HG03558 (cell line): ENCODE results near the gene TULP4.
"Not testable (repeated sequence)": the region's sequence is repeated elsewhere in the genome, so short reads cannot be mapped to it uniquely, and the experiment has no call there.

Source experiments
- ATAC-seq: cut with Tn5 transposase; IDR thresholded peaks from one replicate; pipeline ENCODE4 v1.9.1; 2021; ENCODE audit warnings: moderate number of reproducible peaks; ENCODE audit not compliant: unreplicated experiment; ENCODE audit errors: extremely low read depth

TULP4 gene

DNA sequence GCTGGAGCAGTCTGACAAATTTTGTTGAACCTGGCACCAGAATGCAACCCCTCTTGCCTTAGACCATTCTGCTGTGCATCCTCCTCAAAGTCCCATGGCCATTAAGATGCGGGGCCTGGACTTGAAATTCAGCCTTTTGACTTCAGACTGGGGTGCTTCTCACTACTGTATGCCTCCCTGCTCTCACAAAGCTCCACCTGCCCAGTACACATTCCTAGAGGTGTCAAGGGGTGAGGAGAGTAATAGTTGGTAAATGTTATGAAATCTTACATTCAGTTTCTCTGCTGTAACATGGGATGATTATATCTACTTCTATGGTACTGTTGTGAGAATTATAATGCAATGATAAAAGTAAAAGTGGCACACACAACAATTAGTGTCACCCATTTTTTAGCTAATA lies 70.8 kb downstream of the TULP4 start:
- ATAC-seq, result no peak

DNA sequence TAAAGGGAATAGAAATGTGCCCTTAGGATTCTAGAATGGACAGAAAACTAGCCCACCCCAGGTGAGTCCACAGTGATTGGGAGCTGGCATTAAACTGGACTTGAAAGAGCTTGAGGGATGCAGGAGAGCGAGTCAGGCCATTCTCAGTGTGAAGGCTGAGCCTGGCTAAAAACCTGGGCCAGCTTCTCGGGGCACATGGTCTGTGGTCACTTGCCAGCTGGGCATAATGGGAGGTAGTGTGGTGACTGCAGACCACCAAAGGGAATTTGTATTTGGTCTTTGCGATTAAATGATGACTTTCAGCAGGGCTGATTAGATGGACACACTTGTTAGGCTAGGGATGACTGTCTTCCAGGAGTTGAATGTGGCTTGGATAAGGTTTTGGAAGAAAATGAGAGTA lies 71.3 kb downstream of the TULP4 start:
- ATAC-seq, result no peak

DNA sequence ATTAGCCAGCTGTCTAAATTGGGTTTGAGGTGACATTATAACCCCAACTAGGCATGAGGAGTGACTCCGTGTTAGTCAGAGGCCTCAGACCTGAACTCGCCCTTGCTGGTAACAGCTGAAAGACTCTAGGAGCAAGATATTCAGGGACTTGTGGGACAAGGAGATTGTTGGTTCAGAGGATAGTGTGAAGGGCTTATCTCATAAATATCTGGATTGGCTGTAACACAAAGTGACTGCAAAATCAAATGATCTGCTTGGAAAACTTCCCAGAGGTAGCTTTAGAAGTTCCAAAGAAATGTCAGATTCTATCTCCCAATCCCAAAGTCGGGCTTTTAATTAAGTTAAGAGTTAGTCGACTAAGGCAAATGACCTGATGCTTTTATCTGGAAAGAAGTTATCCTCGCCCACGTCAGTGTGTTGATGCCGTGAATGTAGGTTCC lies 72.4 kb downstream of the TULP4 start:
- ATAC-seq, result no peak

GRCh38 chr6:158387036-158387435 lies 74.8 kb downstream of the TULP4 start:
- ATAC-seq, result no peak

DNA sequence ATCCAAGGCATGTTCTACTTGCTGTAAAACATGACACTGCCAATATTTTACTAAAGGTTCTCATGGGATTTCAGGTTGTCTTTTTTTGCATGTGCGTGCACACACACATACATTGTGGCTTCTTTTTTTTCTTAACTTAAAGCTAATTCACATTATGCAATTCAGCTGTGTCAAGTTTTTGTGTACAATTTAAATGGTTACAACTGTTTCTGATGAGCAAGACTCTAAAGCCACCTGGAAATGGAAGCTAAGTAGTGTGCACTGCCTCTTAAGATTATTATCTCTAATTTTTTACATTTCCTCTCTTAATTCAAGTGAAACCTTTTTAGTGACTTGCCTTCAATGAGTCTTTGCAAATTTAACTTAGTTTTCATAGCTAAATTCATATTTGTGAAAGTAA lies 75.3 kb downstream of the TULP4 start:
- no peak for ATAC-seq

DNA sequence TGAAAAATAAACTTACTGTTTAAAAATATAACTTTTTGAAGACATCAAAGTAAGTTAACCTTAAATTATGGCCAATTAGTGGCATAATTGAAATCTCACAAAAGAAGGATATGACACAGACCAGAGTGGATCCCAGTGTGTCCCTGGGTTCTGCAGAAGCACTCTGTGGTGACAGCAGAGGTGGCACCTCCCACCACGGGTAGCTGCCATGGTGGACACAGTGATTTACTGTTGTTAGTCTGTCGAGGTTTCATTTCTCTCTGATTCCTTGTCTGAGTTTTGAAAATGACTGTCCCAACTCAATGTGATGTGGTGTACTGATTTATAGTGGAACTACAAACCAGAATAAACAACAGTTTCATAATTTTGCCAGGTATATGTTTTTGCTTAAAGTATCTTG lies 76.5 kb downstream of the TULP4 start:
- no peak for ATAC-seq

DNA sequence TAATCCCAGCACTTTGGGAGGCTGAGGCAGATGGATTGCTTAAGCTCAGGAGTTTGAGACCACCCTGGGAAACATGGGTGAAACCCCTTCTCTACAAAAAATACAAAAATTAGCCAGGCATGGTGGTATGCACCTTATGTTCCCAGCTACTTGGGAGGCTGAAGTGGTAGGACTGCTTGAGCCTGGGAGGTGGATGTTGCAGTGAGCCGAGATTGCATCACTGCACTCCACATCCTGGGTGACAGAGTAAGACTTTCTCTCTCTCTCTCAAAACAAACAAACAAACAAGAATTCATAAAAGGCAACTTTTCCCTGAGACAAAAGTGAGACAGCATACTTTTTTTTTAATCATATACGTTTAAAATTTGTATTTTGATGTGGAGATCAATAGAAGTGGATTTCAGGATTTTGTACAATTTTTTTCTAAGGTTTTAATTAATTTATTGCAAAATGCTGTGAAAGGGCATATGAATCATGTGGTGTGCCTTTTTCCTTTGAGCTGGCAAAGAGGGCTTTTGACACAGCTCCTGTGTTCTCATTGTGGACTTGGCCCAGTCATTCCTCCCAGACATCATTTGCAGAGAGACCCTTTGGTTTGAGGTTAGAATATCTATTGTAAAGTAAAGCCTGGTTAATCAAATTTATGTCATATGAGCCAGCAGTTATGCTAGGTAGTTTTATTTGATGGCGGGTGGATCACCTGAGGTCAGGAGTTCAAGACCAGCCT lies 77.1 kb downstream of the TULP4 start:
- no peak for ATAC-seq

DNA sequence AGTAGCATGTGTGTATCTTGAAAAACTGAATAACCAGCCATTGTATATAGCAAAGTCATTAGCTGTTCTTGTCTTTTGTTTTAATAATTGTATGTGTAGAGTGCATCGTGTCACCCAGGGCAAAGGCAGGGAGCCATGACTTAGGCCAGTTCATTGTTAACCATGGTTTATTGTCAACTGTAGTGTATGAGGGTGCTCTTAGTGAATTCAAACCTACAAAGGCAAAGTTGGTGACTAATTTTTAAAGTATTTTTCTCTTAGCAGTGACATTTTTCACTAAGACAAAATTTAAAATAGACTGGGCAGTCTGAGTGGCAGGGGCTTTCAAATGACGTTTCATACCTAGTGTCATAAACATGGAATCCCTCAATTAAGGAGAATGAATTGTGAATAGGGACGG lies 79.0 kb downstream of the TULP4 start:
- no peak for ATAC-seq

GRCh38 chr6:158391977-158392376 lies 79.7 kb downstream of the TULP4 start:
- not testable (repeated sequence) for ATAC-seq

- no peak for ATAC-seq
Observed at GRCh38 chr6:158396136-158396535, 83.9 kb downstream of the TULP4 start.

DNA sequence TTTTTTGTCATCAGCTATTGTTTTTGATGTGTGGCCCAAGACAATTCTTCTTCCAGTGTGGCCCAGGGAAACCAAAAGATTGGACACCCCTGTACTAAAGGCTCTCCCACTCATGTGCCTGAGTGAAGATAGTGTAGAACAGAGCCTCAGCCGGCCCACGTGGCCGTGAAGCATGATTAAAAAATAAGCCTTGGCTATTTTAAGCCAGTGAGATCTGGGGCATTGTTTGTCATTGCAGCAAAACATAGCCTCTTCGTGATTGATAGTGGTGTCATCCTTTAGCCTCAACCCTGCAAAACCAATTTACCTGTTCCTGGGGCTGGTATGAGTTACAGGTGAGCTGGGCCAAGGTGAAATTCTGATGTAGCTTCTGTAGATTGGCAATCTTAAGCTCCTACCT lies 85.3 kb downstream of the TULP4 start:
- ATAC-seq, result no peak

GRCh38 chr6:158398252-158399024 lies 86.2 kb downstream of the TULP4 start:
- no peak for ATAC-seq

- no peak for ATAC-seq
Observed at GRCh38 chr6:158399040-158399700, 86.9 kb downstream of the TULP4 start.

DNA sequence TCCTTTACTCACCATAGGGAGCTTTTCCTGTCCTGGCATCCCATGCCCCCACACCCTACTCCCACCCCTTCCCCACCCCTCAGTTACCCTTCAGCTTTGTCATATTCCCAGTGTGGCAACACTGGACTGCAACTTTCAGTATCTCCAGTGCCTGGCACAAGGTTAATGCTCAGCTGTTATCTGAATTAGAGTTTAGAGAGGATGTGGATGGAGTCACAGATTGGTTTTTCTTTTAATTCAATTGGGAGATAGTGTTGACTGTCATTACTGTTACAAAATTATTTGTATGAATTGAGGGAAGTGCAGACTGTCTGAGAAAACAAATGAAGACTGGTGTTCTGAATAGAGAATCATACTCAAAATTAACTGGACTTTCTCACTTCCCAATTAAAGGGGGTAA lies 89.9 kb downstream of the TULP4 start:
- no peak for ATAC-seq

DNA sequence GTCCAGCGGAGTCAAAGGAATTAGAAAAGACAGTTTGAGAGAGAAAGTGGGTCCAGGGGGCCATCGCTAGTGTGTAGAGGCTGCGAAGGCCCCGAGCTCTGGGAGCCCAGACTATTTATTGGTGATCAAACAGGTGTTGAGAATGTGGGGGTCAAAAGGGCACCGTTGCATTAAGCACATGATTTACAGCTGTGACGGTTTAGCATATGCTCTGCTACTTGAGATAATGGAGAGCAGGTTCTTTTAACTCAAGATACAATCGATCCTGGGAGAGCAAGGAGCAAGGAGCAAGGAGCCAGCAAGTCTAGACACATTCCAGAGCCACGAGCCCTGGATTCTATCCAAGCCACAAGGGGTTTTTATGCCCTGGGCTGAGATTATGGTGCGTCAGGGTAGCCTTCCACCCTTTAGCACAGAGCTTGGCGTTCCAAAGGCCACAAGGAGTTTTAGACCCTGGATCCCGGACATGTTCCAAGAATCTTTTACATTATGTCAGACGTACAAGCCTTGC lies 93.1 kb downstream of the TULP4 start:
- not testable (repeated sequence) for ATAC-seq

DNA sequence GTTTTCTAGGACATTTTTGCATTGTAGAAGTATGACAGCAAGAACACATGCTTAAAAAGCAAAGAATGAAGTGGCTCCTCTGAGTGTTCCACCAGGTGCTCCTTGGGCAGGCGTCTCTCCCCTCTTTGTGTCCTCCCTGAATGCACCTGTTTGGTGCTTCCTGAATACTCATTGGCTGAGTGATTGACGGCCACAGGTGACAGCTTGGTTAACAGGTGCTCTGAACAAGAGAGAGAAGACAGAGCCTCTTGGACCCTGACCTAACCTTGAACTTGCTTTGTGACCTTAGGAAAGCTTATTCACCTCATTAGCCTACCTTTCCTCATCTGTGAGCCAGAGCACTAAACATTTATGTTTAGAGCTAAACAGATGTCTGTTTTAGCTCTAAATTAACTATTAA lies 93.7 kb downstream of the TULP4 start:
- no peak for ATAC-seq

DNA sequence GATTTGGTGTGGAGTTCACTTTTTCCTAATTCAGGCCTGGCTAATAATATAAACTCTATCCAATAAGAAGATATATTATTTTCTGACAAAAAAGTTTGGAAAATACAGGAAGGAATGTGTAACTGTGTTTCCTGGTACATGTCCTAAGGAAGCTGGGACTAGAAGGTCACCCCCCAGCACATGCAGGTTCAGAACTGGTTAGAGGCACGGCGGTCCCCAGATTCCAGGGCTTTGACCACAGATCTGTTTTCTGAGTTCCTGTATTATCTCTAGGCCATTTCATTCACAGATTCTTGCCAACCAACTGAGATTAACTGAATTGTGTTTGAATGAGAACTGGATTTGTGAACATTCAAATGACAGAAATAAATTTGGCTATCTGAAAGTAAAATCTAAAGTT lies 94.5 kb downstream of the TULP4 start:
- no peak for ATAC-seq

DNA sequence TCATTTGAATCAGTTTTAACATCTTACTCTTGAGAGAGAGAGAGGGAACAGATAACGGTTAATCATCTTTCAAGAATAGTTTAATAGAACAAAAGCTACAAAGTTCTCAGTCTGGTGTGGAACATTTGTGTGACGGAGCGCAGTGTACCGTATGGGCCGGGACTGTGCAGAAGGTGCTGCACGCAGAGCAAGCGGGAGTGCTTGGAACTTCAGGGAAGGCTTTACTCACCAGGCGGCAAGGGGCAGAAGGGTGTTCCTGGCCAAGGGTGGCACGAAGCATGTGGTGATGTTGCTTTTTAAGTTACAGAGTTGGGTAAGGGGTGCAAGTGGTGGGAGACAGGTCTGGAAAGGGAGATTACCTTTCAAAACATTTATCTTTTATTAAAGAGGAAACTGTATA lies 95.7 kb downstream of the TULP4 start:
- no peak for ATAC-seq

- no peak for ATAC-seq
Observed at GRCh38 chr6:158408552-158409130, 96.4 kb downstream of the TULP4 start.

GRCh38 chr6:158409451-158409850 lies 97.2 kb downstream of the TULP4 start:
- ATAC-seq, result no peak

- no peak for ATAC-seq
Observed at GRCh38 chr6:158410784-158411183, 98.5 kb downstream of the TULP4 start.
